ENCODE measurements around the gene NSUN6. TPM values are rescaled to one million over a fixed set of nuclear protein-coding genes. Genes with fewer than 3 reads are reported as not detected.

Gene NSUN6
- total RNA-seq, 4 donors from 2014 or later, result 8.6 to 69.3 (median 15.4) TPM

DNA sequence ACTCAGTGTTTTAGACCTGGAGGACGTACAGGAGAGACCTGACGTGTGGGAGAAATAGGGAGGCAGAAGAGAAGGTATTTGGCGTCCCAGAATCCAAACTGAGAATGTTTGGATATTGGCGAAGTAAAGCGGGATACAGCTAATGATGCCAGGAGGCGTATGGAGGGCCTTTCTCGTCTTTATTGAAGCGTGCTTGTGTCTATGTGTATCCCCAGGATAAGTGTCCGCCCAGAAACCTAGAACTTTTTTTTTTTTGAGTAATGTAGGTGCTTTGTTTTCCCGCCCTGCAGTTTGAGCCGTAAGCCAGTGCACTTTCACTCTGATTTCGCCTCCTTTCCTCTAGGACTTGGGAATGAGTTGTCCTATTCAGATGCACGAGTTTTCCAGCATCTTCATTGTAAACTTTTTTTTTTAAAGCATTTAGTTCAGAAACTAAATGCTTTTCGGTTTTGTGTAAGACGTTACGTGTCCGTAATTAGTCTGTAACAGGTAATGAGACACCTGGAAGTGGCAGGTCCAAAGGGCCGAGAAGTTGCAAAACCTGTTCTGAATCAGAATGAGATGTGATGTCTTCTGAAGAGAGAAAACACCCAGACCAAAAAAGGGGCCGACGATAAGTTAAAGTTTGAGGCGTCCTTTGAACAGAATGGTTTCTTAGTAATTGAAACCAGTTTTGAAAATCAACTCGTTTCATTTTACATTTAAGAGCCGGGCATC is 8.6 kb upstream of the NSUN6 start:
- no peaks in the 10 kb centered on the region for H3K27me3 ChIP-seq
- intact Hi-C loops (cut with DNase I; ENCODE audit: low total_unique reads), result no loop called here
- 0 to 3% methylated on average over 13 to 23 of the region's 23 CpGs for WGBS, 2 donors (ENCODE audit: low coverage in 1 of 2)
- H3K4me3 ChIP-seq, result peak overlapping the region; percentile 83 to 99 (median 90)
- H3K27ac ChIP-seq, result peak overlapping the region; percentile 93 to 99 (median 98)
- peaks cover 12 to 43% (median 16%) of the 10 kb centered on the region in 4 donors for H3K4me1 ChIP-seq
- H3K36me3 ChIP-seq, result no peaks in the 10 kb centered on the region
- no peaks in the 10 kb centered on the region for H3K9me3 ChIP-seq
- TF ChIP-seq EP300 (IDR thresholded peaks at IDR 0.05; ENCODE audit: low read depth), result no peak
- TF ChIP-seq POLR2AphosphoS5 (IDR thresholded peaks at IDR 0.05), result peak in 2 of 3 donors; percentile 66 to 83
- TF ChIP-seq POLR2A (IDR thresholded peaks at IDR 0.05), result peak; percentile 42
- DNase-seq, result peak; percentile 76
- in situ Hi-C loops (cut with MboI; ENCODE audit: low pct_ligation_motif_present in 1 of 4, low pct_unique_long_range_greater_than_20kb in 1 of 4, low sequenced_read_pairs in 3 of 4), result no loop called here

DNA sequence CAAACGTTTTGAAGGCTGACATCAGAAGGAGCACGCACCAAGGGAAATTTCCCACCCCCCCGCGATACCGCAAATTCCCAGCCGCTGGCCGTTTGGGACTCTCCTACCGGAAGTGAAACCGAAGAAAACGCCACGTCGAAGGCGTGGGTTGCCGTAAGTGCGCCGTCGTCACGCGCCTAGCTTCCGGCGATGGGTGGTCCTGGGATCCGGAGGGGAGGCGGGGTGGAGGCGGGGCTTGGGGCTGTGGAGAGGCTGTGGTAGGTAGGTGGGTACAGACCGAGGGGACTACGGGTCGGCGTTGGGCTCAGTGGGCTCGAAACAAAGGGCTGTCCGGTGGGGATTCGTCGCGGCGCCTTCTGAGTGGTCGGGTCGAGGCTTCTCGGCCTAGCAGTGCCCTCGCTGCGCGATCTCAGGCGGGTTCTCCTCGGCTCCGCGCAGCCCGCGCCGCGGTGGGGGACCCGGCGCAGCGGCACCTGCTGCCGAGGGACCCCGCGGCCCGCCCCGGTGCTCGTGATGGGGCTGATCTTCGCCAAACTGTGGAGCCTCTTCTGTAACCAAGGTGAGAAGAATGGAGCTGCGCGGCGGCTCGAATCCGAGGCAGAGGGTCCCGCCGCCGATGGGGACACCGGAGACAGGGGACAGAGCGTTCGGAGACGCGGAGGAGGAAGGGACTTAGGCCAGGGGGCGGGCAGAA is 7.9 kb upstream of the NSUN6 start, which contains the start of gene ARL5B:
Gene ARL5B (plus strand): TSS at position 307 of the 694 bp plus-strand sequence. CDS start 207 bp downstream, at position 514.
- in situ Hi-C loops (cut with MboI; ENCODE audit: low pct_ligation_motif_present in 1 of 4, low pct_unique_long_range_greater_than_20kb in 1 of 4, low sequenced_read_pairs in 3 of 4) (no loop called here), intact Hi-C loops (cut with DNase I; ENCODE audit: low total_unique reads) (no loop called here)
- Histone ChIP-seq H3K4me3 (peak within 1 kb of the TSS; percentile 83 to 99 (median 90)), H3K4me1 (peaks cover 12 to 43% (median 16%) of the 10 kb centered on the region in 4 donors), H3K27ac (peak within 1 kb of the TSS; percentile 93 to 99 (median 98)), H3K27me3 (no peaks in the 10 kb centered on the region), H3K36me3 (no peaks in the 10 kb centered on the region), H3K9me3 (no peaks in the 10 kb centered on the region)
- peak; percentile 99 for DNase-seq
- TF ChIP-seq POLR2AphosphoS5 (IDR thresholded peaks at IDR 0.05) (peak; percentile 95 to 97 (median 96)), POLR2A (IDR thresholded peaks at IDR 0.05) (peak; percentile 93), EP300 (IDR thresholded peaks at IDR 0.05; ENCODE audit: low read depth) (peak; percentile 91)
- TF ChIP-seq, protein P1, sequence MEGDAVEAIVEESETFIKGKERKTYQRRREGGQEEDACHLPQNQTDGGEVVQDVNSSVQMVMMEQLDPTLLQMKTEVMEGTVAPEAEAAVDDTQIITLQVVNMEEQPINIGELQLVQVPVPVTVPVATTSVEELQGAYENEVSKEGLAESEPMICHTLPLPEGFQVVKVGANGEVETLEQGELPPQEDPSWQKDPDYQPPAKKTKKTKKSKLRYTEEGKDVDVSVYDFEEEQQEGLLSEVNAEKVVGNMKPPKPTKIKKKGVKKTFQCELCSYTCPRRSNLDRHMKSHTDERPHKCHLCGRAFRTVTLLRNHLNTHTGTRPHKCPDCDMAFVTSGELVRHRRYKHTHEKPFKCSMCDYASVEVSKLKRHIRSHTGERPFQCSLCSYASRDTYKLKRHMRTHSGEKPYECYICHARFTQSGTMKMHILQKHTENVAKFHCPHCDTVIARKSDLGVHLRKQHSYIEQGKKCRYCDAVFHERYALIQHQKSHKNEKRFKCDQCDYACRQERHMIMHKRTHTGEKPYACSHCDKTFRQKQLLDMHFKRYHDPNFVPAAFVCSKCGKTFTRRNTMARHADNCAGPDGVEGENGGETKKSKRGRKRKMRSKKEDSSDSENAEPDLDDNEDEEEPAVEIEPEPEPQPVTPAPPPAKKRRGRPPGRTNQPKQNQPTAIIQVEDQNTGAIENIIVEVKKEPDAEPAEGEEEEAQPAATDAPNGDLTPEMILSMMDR (IDR thresholded peaks at IDR 0.05), result no peak
- 0 to 1% methylated on average over 4 to 69 of the region's 72 CpGs for WGBS, 2 donors (ENCODE audit: low coverage in 1 of 2)

DNA sequence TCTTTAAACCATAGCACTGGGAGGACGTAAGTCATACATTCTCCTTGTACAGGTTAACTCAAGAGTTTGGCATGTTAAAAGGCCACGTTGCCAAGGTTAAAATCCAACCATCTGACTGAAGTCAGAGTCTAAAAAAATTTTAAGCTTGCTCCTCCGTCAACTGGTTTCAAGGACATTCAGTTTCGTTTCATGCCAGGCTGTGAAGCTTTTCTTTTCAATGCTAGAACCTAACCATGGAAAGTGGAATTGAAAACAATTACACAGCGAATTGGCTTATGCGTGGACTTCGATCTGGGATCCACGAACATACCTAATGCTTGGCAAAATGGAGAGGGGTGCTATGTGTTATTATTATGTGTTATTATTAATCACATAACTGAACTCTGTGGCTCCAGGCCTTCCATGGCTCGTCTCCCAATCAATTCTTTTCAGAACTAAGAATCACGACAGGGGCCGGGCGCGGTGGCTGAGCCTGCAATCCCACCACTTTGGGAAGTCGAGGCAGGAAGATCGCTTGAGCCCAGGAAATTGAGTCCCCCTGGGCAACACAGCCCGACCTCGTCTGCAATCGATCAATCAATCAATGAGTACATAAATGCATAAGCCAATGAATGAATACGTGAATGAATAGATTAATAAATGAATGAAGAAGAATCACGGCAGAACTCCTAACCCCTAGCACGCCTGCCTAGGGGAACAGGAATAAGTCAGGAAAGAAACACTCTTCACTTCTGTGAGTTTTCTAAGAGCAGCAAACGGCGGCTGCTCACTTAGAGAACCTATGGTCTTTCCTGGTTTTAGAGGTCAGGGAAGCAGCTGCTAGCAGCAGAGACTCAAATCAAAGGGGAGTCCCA is 7.1 kb upstream of the NSUN6 start:
- Histone ChIP-seq H3K4me1 (peaks cover 12 to 43% (median 16%) of the 10 kb centered on the region in 4 donors), H3K27me3 (no peaks in the 10 kb centered on the region), H3K9me3 (no peaks in the 10 kb centered on the region), H3K4me3 (peak overlapping the region; percentile 27 to 99 (median 88)), H3K27ac (peak overlapping the region; percentile 93 to 99 (median 98)), H3K36me3 (no peaks in the 10 kb centered on the region)
- WGBS, 2 donors (ENCODE audit: low coverage in 1 of 2), result 5 to 9% methylated on average over 4 to 23 of the region's 23 CpGs
- DNase-seq, result peak; percentile 19
- intact Hi-C loops (cut with DNase I; ENCODE audit: low total_unique reads) (no loop called here), in situ Hi-C loops (cut with MboI; ENCODE audit: low pct_ligation_motif_present in 1 of 4, low pct_unique_long_range_greater_than_20kb in 1 of 4, low sequenced_read_pairs in 3 of 4) (no loop called here)
- peak in 2 of 3 donors; percentile 43 to 59 for TF ChIP-seq POLR2AphosphoS5 (IDR thresholded peaks at IDR 0.05)
- TF ChIP-seq, protein P1 (IDR thresholded peaks at IDR 0.05), result no peak

- H3K9me3 ChIP-seq, result no peaks in the 10 kb centered on the region
- WGBS, 2 donors (ENCODE audit: low coverage in 1 of 2), result 85 to 100% methylated on average over 1 to 3 of the region's 3 CpGs
- H3K4me3 ChIP-seq, result no peak overlapping the region
- intact Hi-C loops (cut with DNase I; ENCODE audit: low total_unique reads), result no loop called here
- DNase-seq, result no peak
- H3K36me3 ChIP-seq, result no peaks in the 10 kb centered on the region
- peaks cover 11 to 33% (median 14%) of the 10 kb centered on the region in 4 donors for H3K4me1 ChIP-seq
- TF ChIP-seq EP300 (IDR thresholded peaks at IDR 0.05; ENCODE audit: low read depth) (no peak), POLR2A (IDR thresholded peaks at IDR 0.05) (no peak), POLR2AphosphoS5 (IDR thresholded peaks at IDR 0.05) (no peak)
- TF ChIP-seq, protein P1 (IDR thresholded peaks at IDR 0.05), result no peak
- H3K27me3 ChIP-seq, result no peaks in the 10 kb centered on the region
- in situ Hi-C loops (cut with MboI; ENCODE audit: low pct_ligation_motif_present in 1 of 4, low pct_unique_long_range_greater_than_20kb in 1 of 4, low sequenced_read_pairs in 3 of 4), result no loop called here
- no peak overlapping the region for H3K27ac ChIP-seq
Measured at GRCh38 chr10:18656724-18657123, 5.3 kb upstream of the NSUN6 start.

Data from transverse colon (tissue), 4 donors.